Inflammatory macrophage (primary cell): ENCODE data around the gene RSRP1.
"Not testable (repeated sequence)": the region's sequence is repeated elsewhere in the genome, so short reads cannot be mapped to it uniquely, and the experiment has no call there.

Experiments used
- DNase-seq, 2 donors: peaks; one replicate each; pipeline ENCODE4 v3.0.0-alpha.2; 2020 to 2022

Gene RSRP1

DNA sequence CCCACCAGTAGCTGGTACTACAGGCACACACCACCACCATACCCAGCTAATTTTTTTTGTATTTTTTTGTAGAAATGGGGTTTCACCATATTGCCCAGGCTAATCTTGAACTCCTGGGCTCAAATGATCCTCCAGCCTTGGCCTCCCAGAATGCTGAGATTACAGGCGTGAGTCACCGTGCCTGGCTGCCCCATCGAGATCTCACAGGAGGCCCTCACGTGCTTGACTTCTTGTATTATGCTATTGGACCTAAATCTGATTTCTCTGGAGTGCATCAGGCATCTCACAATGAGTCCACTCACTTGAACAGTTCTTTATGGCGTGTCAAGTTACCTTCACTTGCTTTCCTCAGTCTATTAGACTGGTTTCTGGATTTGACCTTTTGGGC lies 9.3 kb upstream of the RSRP1 start:
- DNase-seq, result no peak

DNA sequence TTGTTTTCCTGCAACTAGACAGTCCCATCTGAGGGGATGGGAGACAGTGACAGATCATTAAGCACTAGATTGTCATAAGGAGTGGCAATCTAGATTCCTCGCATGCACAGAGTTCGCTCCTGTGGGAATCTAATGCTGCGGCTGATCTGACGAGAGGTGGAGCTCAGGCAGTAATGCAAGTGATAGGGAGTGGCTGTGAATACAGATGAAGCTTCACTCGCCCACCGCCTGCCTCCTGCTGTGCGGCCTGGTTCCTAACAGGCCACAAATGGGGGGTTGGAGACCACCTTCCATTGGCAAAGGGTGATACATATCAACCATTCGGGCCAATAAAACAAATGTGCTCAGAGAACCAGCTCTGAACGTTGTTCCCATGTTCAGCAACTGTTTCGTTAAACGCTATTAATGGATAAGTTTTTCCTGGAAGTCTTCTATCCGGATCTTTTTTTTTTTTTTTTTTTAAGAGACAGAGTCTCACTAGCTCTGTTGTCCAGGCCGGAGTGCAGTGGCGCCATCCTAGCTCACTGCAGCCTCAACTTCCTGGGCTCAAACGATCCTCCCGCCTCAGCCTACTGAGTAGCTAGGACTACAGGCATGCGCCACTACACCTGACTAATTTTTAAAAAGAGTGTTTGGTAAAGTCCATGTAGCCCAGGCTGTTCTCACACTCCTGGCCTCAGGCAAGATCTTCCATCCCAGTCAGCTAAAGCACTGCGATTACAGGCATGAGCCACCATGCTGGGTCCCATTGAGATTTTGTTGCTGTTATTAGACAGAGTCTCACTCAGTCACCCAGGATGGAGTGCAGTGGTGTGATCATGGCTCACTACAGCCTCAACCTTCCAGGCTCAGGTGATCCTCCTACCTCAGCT lies 8.7 kb upstream of the RSRP1 start:
- no peak for DNase-seq

DNA sequence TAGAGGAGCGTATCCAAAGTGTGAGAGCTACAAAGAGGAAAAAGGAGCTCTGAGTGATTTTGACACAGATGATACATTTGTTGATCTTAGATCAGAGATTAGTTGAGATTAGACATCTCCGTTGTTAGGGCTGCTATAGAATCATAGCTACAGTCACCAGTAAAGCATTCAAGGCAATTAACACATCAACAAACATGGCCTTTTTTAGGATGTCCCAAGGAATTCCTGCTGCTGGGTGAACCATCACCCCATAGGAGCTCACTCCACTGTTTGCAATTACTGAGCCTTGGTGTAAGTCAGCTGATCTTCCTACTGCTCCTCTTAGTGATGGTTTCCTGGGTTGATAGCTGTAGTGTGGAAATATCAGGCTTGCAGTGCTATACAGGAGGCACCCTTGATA lies 6.7 kb upstream of the RSRP1 start:
- DNase-seq, result no peak

DNA sequence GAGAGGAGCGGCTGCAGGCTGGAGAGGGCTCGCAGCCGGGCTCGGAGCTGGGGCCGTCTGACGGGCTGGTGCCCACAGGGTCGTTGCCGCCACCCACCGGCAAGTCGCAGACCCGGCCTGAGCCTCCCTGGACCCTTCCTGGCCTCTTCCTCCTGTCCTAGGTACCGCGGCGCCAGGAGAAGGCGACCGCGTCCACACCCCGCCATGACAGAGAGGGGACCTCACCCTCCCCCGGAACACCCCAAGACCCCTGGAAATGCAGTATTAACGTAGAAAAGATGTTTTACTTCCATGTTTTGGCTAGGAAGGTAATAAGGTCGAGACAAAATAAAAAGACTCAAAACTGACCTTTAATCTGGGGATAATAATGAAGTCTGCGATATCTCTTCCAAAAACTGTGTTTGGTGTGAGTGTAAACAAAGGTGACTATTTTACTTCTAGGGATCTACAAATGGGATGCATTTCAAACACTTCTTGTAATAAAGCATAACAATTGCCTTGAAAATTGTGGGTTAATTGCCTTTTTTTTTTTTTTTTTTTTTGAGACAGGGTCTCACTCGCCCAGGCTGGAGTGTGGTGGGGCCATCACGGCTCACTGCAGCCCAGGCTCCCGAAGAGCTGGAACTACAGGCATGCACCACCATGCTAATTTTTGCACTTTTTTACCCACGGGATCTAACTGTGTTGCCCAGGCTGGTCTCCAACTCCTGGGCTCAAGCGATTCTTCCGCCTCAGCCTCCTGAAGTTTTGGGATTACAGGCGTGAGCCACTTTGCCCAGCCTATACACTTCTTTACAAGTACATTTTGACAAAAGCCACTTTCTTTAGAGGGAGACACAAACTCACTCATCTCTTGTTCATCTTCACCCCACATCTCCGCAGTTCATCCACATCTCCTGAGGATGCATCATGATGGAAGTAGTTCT lies 838 bp upstream of the RSRP1 start:
- no peak for DNase-seq

DNA sequence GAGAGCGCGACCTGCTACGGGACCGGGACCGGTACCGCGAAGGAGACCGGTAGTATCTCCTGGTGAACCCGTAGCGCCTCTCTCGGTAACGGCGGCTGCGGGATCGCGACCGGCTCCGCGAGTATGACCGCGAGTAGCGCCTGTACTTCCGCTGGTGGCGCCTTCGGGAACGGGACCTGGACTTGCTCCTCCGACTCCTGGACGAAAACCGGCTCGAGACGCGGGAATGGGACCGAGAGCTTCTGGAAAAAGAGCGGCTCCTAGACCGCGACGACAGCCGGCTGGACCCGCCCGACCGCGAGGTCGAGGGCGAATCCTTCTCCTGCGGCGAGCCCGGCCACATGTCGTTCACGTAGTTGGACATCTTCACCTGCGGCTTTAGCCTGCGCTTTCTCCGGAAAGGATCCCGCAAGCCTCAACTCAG lies 642 bp downstream of the RSRP1 start:
- DNase-seq, result peak in 1 of 2 donors; percentile 10

DNA sequence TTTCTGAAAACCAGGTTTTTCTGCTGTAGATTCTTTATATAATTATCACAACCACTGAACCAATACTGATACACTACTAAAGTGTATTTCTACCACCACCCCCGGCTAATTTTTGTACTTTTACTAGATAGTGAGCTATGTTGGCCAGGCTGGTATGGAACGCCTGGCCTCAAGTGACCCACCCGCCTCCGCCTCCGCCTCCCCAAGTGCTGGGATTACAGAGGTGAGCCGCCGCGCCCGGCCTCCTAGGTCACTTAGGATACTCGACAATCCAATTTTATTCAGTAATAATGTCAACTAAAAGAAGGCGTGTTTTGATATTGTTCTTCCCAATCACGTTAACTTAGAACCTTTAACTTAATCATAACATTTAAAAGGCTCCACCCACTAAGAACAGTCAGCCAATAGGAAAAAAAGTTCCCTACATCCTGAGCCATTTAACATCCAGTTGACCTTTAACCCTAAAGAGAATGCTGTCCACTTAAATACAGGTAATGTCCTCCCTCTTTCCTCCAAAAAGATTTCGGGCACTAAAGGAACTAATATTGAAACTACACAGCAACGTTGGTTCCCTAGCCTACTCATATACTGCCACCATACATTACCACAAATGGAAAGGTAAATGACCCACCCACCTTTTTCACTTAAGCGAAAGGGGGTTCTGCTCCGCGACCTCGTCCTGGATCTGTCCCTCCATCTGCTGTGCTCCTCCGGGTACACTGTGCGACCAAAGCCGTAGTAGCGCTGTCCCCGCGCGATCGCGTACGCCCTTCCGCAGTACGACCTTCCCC lies 1.2 kb downstream of the RSRP1 start:
- DNase-seq, result peak in 1 of 2 donors; percentile 42

DNA sequence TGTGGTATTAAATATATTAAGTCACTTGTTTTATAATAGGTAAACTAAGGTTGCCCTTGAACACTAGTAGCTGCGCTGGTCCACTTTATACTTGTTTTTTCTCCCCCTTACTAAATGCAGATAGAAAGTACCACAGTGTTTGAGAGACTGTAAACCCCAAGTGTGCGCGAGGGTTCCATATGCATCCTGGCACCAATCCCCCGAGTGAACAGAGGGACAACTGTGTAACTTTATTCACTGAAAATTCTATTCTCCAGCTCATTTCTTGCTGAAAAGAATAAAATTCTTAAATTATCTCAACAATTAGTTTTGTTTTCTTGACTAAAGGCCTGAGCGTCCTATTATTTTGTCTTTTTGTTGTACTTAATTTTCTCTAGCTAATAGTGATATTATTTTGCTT lies 1.9 kb downstream of the RSRP1 start:
- no peak for DNase-seq

DNA sequence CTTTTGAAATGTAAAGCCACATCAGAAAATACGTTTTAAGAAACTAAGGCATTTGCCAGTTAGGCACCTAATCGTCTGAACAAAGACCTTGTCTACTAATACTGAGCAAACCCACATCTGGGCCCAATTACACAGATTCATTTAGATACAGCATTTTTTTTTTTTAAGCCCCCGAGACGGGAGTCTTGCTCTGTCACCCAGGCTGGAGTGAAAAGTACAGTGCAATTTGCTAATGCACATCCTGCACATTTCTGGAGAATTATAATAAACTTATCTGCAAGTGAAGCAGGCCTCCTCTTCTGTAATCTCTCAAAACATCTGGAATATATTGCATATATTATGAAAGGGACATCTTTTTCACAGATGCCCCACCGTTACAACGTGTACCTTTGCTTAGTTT lies 3.3 kb downstream of the RSRP1 start:
- no peak for DNase-seq

DNA sequence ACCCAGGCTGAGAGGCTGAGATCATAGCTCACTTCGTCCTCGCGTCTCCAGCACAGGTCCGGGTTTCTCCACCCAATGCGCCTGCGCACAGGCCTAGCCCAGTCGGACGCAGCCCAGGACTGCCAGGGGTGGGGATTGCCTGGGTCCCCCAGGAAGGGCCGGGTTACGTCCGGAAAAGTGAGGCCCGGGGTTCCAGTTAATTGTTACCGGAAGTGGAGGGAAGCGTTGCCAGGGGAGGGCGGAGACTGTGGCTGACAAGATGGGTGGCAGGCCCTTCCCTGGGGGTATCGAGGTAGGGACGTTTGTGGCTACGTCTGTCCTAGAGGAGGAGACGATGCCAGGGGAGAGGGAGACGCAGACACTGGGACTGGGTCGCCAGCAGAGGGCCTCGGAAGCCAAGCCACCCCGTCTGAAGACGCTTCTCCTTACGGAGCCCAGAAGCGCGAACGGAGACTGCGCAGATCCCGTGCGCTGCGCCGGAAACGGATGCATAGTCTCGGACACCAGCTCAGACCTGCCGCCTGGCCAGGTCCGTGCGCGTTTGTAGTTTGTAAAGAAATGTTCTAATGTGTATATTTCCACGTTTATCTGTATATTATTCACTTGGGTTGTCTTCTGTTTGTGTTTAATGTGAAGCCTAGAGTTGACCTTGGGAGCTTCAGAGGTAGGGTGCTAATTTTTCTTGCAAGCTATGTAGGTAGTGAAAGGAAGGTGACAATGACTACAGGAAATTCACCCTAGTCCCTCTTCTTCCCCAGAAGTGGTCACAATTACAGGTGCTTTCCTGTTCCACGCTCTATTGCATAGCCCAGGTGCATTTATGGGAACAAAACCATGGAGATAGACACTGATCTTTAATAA lies 7.3 kb downstream of the RSRP1 start:
- peak; percentile 90 for DNase-seq

DNA sequence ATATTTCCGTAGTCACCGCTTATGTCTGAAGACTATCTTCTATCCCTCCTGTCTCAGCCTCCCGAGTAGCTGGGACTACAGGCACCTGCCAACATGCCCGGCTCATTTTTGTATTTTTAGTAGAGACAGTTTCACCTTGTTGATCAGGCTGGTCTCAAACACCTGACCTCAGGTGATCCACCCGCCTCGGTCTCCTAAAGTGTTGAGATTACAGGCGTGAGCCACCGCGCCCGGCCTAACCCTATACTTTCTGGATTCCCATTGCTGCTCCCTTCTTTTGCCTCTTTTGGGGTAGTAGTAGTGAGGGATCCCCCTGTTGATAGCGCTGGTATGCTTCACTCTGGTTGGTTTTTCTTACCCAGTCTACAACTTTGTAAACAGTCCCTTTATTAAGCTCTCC lies 9.2 kb downstream of the RSRP1 start:
- no peak for DNase-seq

DNA sequence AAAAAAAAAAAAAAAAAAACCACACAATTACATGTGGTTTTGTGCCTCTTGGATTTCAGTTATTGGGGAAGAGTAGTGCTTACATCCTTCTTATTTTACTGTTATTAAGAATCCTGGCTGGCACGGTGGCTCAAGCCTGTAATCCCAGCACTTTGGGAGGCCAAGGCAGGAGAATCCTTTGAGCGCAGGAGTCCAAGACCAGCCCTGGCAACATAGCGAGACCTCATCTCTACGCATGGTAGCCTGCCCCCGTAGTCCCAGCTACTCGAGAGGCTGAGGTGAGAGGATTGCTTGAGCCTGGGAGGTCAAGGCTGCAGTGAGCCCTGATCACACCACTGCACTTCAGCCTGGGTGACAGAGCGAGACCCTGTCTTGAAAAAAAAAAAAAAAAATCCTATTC lies 11.0 kb downstream of the RSRP1 start:
- DNase-seq, result not testable (repeated sequence)

DNA sequence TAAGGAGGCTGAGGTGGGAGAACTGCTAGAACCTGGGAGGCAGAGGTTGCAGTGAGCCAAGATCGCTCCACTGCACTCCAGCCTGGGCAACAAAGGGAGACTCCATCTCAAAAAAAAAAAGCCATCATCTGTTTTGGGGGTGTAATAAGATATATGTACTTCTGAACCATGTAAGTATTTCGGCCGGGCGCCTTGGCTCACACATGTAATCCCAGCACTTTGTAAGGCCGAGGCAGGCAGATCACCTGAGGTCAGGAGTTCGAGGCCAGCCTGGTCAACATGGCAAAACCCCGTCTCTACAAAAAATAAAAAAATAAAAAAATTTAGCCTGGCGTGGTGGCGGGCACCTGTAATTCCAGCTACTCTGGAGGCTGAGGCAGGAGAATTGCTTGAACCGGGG lies 11.8 kb downstream of the RSRP1 start:
- DNase-seq, result not testable (repeated sequence)

DNA sequence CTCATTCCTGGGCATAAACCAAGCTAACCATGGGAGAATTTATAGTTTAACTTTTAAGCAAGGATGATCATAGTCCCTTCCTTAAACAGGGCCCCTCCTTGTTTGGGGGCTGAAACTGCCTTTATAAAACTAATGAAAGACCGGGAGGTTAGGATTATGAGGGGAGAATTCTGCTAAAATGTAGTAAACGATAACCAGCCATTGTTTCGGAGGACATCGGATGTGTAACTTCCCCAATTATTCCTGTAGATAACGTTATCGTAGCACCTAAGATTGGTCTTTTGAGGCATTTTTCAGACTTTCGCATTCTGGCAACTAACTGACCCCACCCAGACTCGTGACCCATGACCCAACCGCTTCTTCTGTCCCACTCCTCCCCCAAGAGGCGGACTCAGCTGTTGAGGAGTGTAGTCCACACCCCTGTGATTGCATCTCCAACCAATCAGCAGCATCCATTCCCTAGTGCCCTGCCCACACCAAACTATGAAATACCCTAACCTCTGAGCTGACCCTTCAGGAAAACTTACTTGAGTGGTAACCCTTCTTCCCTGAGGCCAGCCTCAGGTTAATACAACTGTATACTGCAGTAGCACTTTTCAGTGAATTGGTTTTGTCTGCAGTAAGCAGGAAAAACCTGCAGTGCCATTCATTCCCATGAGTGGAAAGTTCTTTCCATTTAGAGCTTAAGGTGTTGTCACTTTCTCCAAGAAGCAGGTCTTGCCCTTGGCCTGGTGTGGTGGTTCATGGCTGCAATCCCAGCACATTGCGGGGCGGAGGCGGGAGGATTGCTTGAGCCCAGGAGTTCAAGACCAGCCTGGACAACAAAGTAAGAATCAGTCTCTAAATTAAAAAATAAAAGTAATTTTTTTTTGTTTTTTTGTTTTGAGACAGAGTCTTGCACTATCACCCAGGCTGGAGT lies 14.1 kb downstream of the RSRP1 start:
- peak; percentile 96 to 97 for DNase-seq

DNA sequence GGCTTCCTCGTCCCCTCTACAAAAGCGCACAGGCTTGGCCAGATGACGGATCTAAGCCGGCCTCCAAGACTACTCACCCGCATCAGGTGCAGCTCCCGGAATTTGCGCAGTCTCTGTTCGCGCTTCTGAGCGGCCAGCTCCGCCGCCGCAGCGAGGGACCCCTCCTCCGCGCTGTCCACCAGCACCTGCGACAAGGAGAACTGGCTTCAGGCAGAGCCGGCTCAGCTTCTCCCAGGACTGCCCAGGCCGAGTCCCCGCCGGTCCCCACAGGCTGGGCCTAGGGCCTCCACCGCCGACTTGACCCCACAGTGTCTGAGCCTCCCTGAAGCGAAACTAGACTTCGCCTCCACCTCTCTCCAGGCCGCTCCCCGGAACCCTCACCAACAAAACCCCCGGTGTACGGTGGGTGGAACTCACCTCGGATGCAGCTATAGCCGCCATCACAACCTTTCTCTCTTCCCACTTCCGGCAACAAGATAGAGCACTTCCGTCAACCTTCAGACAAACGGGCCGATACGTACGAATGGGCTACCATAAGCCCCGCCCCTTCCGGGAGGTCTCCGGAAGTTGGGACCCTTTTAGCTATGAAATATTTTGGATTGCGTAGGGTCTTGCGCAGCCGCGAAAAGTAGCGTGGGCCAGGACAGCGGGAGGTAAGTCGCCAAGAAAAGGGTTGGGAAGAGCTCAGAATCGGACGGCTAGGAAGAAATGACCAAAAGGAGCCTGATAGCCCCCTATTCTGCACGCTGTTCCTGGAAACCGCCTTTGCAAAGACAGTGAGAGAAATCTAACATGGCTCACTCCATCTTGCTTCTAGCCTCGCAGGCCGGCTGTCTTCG lies 15.0 kb downstream of the RSRP1 start, which contains the start of gene SYF2:
Gene SYF2, minus strand, starts transcription at position 476 of the 839 bp plus-strand sequence. Its CDS starts 35 bp downstream, at position 441.
- DNase-seq, result peak; percentile 95 to 96

DNA sequence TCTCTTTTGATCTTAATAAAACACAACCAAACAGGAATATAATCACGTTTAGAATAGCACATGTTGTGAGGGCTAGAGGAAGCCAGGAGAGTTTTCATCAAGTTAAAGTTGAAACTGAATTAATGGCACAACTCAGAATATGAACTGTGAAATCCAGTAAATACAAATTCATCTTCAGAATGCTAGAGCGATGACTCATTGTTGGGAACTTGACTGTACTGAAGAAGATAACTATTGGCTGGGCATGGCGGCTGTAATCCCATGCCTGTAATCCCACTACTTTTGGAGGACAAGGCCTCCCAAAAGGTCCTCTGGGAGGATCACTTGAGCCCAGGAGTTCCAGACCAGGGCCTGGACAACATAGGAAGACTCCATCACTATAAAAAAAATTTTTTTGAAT lies 23.8 kb downstream of the RSRP1 start:
- DNase-seq, result no peak

DNA sequence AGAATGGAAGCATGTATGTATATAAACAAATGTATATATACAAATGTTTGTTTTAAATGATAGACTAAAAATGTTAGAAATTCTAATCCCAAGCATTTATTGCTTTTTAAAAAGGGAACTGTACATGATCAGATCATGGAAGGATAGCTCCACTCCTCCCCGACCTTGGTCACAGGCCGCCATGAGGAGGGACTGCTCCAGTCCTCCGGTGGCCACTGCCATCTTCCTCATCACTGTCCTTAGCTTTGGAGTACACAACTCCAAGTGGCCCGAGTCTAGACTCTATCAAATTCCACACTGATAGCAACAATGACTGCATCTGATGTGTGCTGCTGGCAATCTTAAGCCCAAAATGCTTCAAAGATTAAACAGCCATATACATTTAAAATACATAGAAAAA lies 24.6 kb downstream of the RSRP1 start:
- DNase-seq, result no peak

DNA sequence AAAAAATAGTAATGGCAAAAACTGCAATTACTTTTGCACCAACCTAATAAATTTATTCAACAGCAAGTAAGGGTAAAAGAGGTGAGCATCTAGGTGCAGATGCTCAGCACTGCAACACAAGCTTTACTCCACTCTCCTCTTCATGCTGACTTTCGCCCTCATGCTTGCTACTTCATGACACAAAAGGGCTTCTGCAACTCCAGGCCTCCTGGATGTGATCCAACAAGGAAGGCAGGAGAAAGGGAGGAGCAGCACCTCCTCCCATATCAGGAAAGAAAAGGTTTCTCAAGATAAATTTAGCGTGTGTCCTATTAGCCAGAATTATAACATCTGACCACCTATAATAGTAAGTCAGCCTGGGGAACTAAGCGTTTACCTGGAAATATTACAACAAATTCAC lies 26.6 kb downstream of the RSRP1 start:
- no peak for DNase-seq

DNA sequence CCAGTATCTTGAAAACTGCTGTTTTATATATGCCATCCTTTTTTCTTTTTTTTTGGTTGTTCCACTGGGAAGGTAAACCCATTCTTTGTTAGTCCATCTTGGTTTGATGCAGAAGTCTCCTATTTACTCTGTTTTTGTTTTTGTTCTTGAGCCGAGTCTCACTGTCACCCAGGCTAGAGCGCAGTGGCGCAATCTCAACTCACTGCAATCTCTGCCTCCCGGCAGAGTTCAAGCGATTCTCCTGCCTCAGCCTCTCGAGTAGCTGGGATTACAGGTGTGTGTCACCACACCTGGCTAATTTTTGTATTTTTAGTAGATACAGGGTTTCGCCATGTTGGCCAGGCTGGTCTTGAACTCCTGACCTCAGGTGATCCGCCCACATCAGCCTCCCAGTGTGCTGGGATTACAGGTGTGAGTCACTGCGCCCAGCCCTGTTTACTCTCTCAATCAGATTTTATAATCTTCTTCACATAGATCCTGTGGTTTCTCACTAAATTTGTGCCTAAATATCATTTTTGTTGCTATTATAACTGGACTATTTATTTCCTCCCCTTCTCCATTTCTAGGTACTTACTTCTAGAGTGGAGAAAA lies 27.5 kb downstream of the RSRP1 start:
- no peak for DNase-seq

DNA sequence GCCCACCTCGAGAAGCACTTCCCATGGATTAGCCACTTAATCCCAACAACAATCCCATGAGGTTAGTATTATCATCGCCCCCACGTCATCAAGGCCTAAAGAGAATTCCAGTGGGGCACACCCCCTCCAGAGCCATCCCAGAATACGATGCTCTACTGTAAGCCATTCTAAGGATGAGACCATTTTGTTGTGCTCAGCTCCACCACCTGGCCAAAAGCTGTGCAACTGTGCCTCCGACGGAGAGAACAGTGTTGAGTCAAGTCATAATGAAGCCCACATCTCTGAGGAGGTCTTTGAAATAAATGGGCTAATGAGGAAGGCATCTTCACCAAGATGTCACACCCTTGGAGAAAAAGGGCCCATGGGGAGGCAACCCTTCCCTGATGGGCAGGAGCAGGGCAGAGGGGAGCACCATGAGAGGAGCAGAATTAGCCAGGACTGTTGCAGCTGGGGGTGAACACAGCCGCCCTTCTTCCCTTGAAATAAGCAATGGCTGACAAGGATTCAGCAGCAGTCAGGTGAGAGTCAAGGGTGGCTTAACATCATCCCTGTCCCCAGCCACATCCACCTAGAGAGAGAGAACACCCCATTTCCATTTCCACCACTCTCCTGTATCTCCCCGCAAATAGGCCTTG lies 29.5 kb downstream of the RSRP1 start:
- no peak for DNase-seq
